HepG2 (cell line): Measurements from ENCODE around the gene SLC22A4. TPM values are rescaled to one million over a fixed set of nuclear protein-coding genes. Genes with fewer than 3 reads are reported as not detected.

Source experiments
- ARID2 ChIP-seq: sonication (generic); formaldehyde crosslinking; IDR thresholded peaks from 2 replicates; pipeline ENCODE4 v1.8.1; 2022; ENCODE audit warnings: mild to moderate bottlenecking, missing genetic modification reagents, borderline replicate concordance
- BATF2 ChIP-seq: sonication (generic); formaldehyde crosslinking; IDR thresholded peaks from 2 replicates; pipeline ENCODE4 v1.8.0; 2022; ENCODE audit warnings: mild to moderate bottlenecking, missing genetic modification reagents, moderate library complexity
- CENPT ChIP-seq: sonication (generic); formaldehyde crosslinking; IDR thresholded peaks from 2 replicates; pipeline ENCODE4 v1.8.0; 2022; ENCODE audit warnings: low read depth, mild to moderate bottlenecking, moderate library complexity, missing genetic modification reagents
- ETV5 ChIP-seq: IDR thresholded peaks from 2 replicates; pipeline ENCODE4 v1.6.1; 2018; ENCODE audit warnings: missing biosample characterization, missing genetic modification reagents, inconsistent platforms, borderline replicate concordance
- HOXD1 ChIP-seq: sonication (generic); formaldehyde crosslinking; IDR thresholded peaks from 2 replicates; pipeline ENCODE4 v1.5.0; 2020; ENCODE audit warnings: missing genetic modification reagents
- MEIS2 ChIP-seq: sonication (generic); formaldehyde crosslinking; IDR thresholded peaks from 2 replicates; pipeline ENCODE4 v1.9.0; 2021; ENCODE audit warnings: mild to moderate bottlenecking, missing genetic modification reagents
- PAX8 ChIP-seq: sonication (generic); formaldehyde crosslinking; IDR thresholded peaks from 2 replicates; pipeline ENCODE4 v1.8.0; 2022; ENCODE audit warnings: mild to moderate bottlenecking, missing genetic modification reagents, borderline replicate concordance
- PHB2 ChIP-seq: fragments of 450-650 bp; IDR thresholded peaks from 2 replicates; pipeline ENCODE4 v1.6.1; 2018; ENCODE audit not compliant: partially characterized antibody
- PHF5A ChIP-seq: IDR thresholded peaks from one replicate; pipeline ENCODE4 v1.6.1; 2018; ENCODE audit warnings: low read depth, missing genetic modification reagents; ENCODE audit not compliant: unreplicated experiment
- REL ChIP-seq: sonication (generic); formaldehyde crosslinking; conservative IDR thresholded peaks from 2 replicates; pipeline ENCODE4 v1.8.0; 2022; ENCODE audit warnings: mild to moderate bottlenecking, missing genetic modification reagents, moderate library complexity
- SNAI1 ChIP-seq: sonication (generic); formaldehyde crosslinking; IDR thresholded peaks from 2 replicates; pipeline ENCODE4 v1.5.0; 2020; ENCODE audit warnings: mild to moderate bottlenecking, missing genetic modification reagents, borderline replicate concordance
- SNAPC5 ChIP-seq: sonication (generic); formaldehyde crosslinking; IDR thresholded peaks from 2 replicates; pipeline ENCODE4 v1.8.1; 2023; ENCODE audit warnings: mild to moderate bottlenecking, missing genetic modification reagents, borderline replicate concordance
- USF2 ChIP-seq, 2 experiments: sonication (generic) in 1 of 2; formaldehyde crosslinking in 1 of 2; IDR thresholded peaks; 2 replicates each; pipeline versions ENCODE4 v1.5.1 to v1.6.1; 2011 to 2020; ENCODE audit warnings: borderline replicate concordance in 1 of 2, low read depth in 1 of 2, low read length in 1 of 2, mild to moderate bottlenecking in 1 of 2, missing genetic modification reagents in 1 of 2, moderate library complexity in 1 of 2
- YEATS4 ChIP-seq: sonication (generic); formaldehyde crosslinking; IDR thresholded peaks from 2 replicates; pipeline ENCODE4 v1.4.0; 2020; ENCODE audit warnings: missing genetic modification reagents, borderline replicate concordance
- ZBTB4 ChIP-seq: sonication (generic); formaldehyde crosslinking; IDR thresholded peaks from 2 replicates; pipeline ENCODE4 v1.4.0; 2020; ENCODE audit warnings: missing genetic modification reagents, mild to moderate bottlenecking, borderline replicate concordance
- ZNF12 ChIP-seq: sonication (generic); formaldehyde crosslinking; IDR thresholded peaks from 2 replicates; pipeline ENCODE4 v1.5.0; 2020; ENCODE audit warnings: missing genetic modification reagents
- ZNF138 ChIP-seq: sonication (generic); formaldehyde crosslinking; IDR thresholded peaks from 2 replicates; pipeline ENCODE4 v1.5.0; 2020; ENCODE audit warnings: mild to moderate bottlenecking, low read depth, missing genetic modification reagents
- ZNF207 ChIP-seq: fragments of 450-650 bp; IDR thresholded peaks from 2 replicates; pipeline ENCODE4 v1.6.1; 2016; ENCODE audit warnings: antibody characterized with exemption, borderline replicate concordance
- ZNF331 ChIP-seq: sonication (generic); formaldehyde crosslinking; IDR thresholded peaks from 2 replicates; pipeline ENCODE4 v1.4.0; 2020; ENCODE audit warnings: missing genetic modification reagents
- ZNF577 ChIP-seq: sonication (generic); formaldehyde crosslinking; IDR thresholded peaks from 2 replicates; pipeline ENCODE4 v1.4.0; 2020; ENCODE audit warnings: mild to moderate bottlenecking, low read depth, missing genetic modification reagents, borderline replicate concordance
- ZNF589 ChIP-seq: sonication (generic); formaldehyde crosslinking; conservative IDR thresholded peaks from 2 replicates; pipeline ENCODE4 v1.8.0; 2022; ENCODE audit warnings: mild to moderate bottlenecking, moderate library complexity, missing genetic modification reagents
- polyA plus RNA-seq, 8 experiments: library from polyadenylated mRNA; depleted of rRNA in 3 of 8; stranded (reverse) in 7 of 8; unstranded in 1 of 8; fragments of >200 nt; fragmentation: Illumina TruSeq in 4 of 8; extraction: Trizol in 4 of 8; gene quantifications; 2 replicates each; pipeline versions ENCODE4 v1.2.1 to v1.2.3, GENCODE V29; 2011 to 2016; ENCODE audit warnings: low read depth in 4 of 8, missing spikeins in 1 of 8, mixed read lengths in 1 of 8; ENCODE audit not compliant: insufficient read depth in 1 of 8
- total RNA-seq, 5 experiments: library from RNA; depleted of rRNA; stranded (reverse); fragments of >200 nt; fragmentation: Illumina TruSeq; extraction: Trizol; gene quantifications; 2 replicates each; pipeline ENCODE4 v1.2.3, GENCODE V29; 2016; ENCODE audit warnings: low read depth in 1 of 5

SLC22A4 gene
- total and polyA plus RNA-seq, 2 of the 13 experiments (the other 11 are each of a cell fraction or from before 2014, with no cell fraction given), result 0.33 to 0.62 TPM

GRCh38 chr5:132293066-132293991 lies 865 bp upstream of the SLC22A4 start (continued):
- 0 out of 2 replicates have a peak, but pooled peaks have one; percentile 37 for TF ChIP-seq ZBTB4 (CRISPR knock-in tag)
- peak; percentile 19; the same call in 1 of the 2 replicates for TF ChIP-seq ETV5 (CRISPR knock-in tag)
- 0 out of 2 replicates have a peak, but pooled peaks have one; percentile 77 for TF ChIP-seq SNAI1 (CRISPR knock-in tag)
- TF ChIP-seq BATF2, result no peak
- TF ChIP-seq ARID2 (CRISPR knock-in tag), result peak; percentile 60; the same call in 1 of the 2 replicates
- no peak for TF ChIP-seq USF2 (IDR thresholded peaks at IDR 0.05; ENCODE audit: low read depth, low read length)
- TF ChIP-seq USF2 (CRISPR knock-in tag; IDR thresholded peaks at IDR 0.05; ENCODE audit: borderline replicate concordance), result no peak
- TF ChIP-seq PAX8 (CRISPR knock-in tag), result no peak
- no peak for TF ChIP-seq ZNF207
- TF ChIP-seq PHF5A, result no peak
- TF ChIP-seq REL (CRISPR knock-in tag), result no peak; the same call in 1 of the 2 replicates
- no peak for TF ChIP-seq PHB2
- TF ChIP-seq SNAPC5 (CRISPR knock-in tag), result no peak
- no peak for TF ChIP-seq MEIS2 (CRISPR knock-in tag)
- no peak; the same call in 1 of the 2 replicates for TF ChIP-seq YEATS4
- TF ChIP-seq ZNF589 (CRISPR knock-in tag), result peak; percentile 43; the same call in 1 of the 2 replicates
- TF ChIP-seq ZNF331 (CRISPR knock-in tag), result peak; percentile 60
- TF ChIP-seq ZNF12 (CRISPR knock-in tag), result no peak
- TF ChIP-seq CENPT, result no peak
- TF ChIP-seq ZNF138 (CRISPR knock-in tag), result no peak
- no peak for TF ChIP-seq ZNF577 (CRISPR knock-in tag)
- TF ChIP-seq HOXD1, result peak; percentile 43; the same call in 1 of the 2 replicates
